H1 (cell line): ENCODE measurements around the gene LRRN1. TPM values are rescaled to one million over a fixed set of nuclear protein-coding genes. Genes with fewer than 3 reads are reported as not detected.

Experiments used
- CHD7 ChIP-seq: fragments of 300-600 bp; sonication (generic); IDR thresholded peaks from 2 replicates; pipeline ENCODE4 v1.7.1; 2012; ENCODE audit warnings: low read length, moderate library complexity, mild to moderate bottlenecking, inconsistent platforms; ENCODE audit not compliant: insufficient replicate concordance
- CTBP2 ChIP-seq: IDR thresholded peaks from 2 replicates; pipeline ENCODE4 v1.7.0; 2011; ENCODE audit warnings: borderline replicate concordance, mild to moderate bottlenecking, moderate library complexity, mixed read lengths, low read length; ENCODE audit not compliant: insufficient read depth, insufficient read length
- GTF2F1 ChIP-seq: IDR thresholded peaks from 2 replicates; pipeline ENCODE4 v1.6.1; 2012; ENCODE audit warnings: low read depth, low read length, improper control_type of control experiment, borderline replicate concordance
- KDM4A ChIP-seq: IDR thresholded peaks from one replicate; pipeline ENCODE4 v1.7.1; 2012; ENCODE audit warnings: low read depth, mild to moderate bottlenecking, moderate library complexity, low read length, inconsistent platforms; ENCODE audit not compliant: severe bottlenecking
- KDM5A ChIP-seq: fragments of 200-600 bp; IDR thresholded peaks from 2 replicates; pipeline ENCODE4 v1.7.1; 2012; ENCODE audit warnings: mild to moderate bottlenecking, low read length, inconsistent platforms, mixed read lengths
- NANOG ChIP-seq: IDR thresholded peaks from 2 replicates; pipeline ENCODE4 v1.6.1; 2011; ENCODE audit warnings: low read length, low read depth, mild to moderate bottlenecking, inconsistent platforms; ENCODE audit not compliant: insufficient read depth, poor library complexity, severe bottlenecking
- RNF2 ChIP-seq: fragments of 200-900, 300-1000 bp; sonication (generic); IDR thresholded peaks from 2 replicates; pipeline ENCODE4 v1.7.1; 2016; ENCODE audit warnings: borderline replicate concordance, low read depth, mild to moderate bottlenecking, antibody characterized with exemption, low read length; ENCODE audit not compliant: poor library complexity, severe bottlenecking; ENCODE audit errors: missing control alignments
- SP2 ChIP-seq: IDR thresholded peaks from 2 replicates; pipeline ENCODE4 v1.6.1; 2012; ENCODE audit warnings: mild to moderate bottlenecking, low read length, inconsistent platforms
- SP4 ChIP-seq: IDR thresholded peaks from 2 replicates; pipeline ENCODE4 v1.6.1; 2012; ENCODE audit warnings: low read length, inconsistent platforms
- TAF1 ChIP-seq: IDR thresholded peaks from 2 replicates; pipeline ENCODE4 v1.6.1; 2011; ENCODE audit warnings: mild to moderate bottlenecking, low read depth, low read length
- ZNF274 ChIP-seq: IDR thresholded peaks from 2 replicates; pipeline ENCODE4 v1.7.0; 2012; ENCODE audit warnings: low read length, borderline replicate concordance; ENCODE audit errors: extremely low read depth
- polyA plus RNA-seq, 7 experiments: library from polyadenylated mRNA; depleted of rRNA in 3 of 7; stranded (reverse) in 5 of 7; unstranded in 2 of 7; fragments of >200 nt in 5 of 7; fragments of 200-250 nt in 2 of 7; gene quantifications; 1 replicate in 5 of 7; 2 replicates in 1 of 7; 4 replicates in 1 of 7; pipeline versions ENCODE4 v1.2.1 to v1.2.3, GENCODE V29; 2011 to 2013; ENCODE audit warnings: missing spikeins in 2 of 7, mixed read lengths in 2 of 7
- total RNA-seq: library from RNA; stranded (reverse); fragmentation: NEBNext Ultra II Directional; extraction: Animal tissue kit (Norgen Biotek cat#: 25700); gene quantifications from 2 replicates; pipeline ENCODE4 v1.2.1, GENCODE V29; 2021

LRRN1 gene
- total and polyA plus RNA-seq, 2 of the 8 experiments (the other 6 are each of a cell fraction or from before 2014, with no cell fraction given) = 159 to 199 TPM

- TF ChIP-seq CHD7 = no peak
- TF ChIP-seq CTBP2 = no peak
- no peak for TF ChIP-seq RNF2
- TF ChIP-seq KDM4A = no peak
- no peak for TF ChIP-seq SP2
- no peak for TF ChIP-seq GTF2F1
- TF ChIP-seq NANOG = no peak
- TF ChIP-seq KDM5A = no peak
- no peak for TF ChIP-seq ZNF274
- no peak for TF ChIP-seq TAF1
- no peak for TF ChIP-seq SP4
Observed at GRCh38 chr3:3792391-3792790, 6.8 kb upstream of the LRRN1 start (continued).
